Measurements from ENCODE around the gene UTP18. TPM values are rescaled to one million over a fixed set of nuclear protein-coding genes. Genes with fewer than 3 reads are reported as not detected.
A peak's percentile ranks its signal among the peaks of the same experiment; 100 is the strongest.
"Not testable (repeated sequence)": the region's sequence is repeated elsewhere in the genome, so short reads cannot be mapped to it uniquely, and the experiment has no call there.

UTP18 gene
- total and polyA plus RNA-seq, 5 donors, result 6.8 to 13.6 (median 8.4) TPM

GRCh38 chr17:51287412-51287811 lies 27.1 kb downstream of the UTP18 start:
- no peaks in the 10 kb centered on the region for H3K9me3 ChIP-seq (ENCODE audit: control insufficient read depth, low read length)
- WGBS, result 98% methylated on average over 1 of the region's 1 CpG
- no peaks in the 10 kb centered on the region for H3K4me1 ChIP-seq (ENCODE audit: control insufficient read depth, insufficient read depth, low read length)
- no peak overlapping the region for H3K4me3 ChIP-seq (ENCODE audit: low read length)
- ATAC-seq (no peak), DNase-seq (no peak)
- intact Hi-C loops (cut with DNase I), result no loop called here
- H3K27me3 ChIP-seq (ENCODE audit: control insufficient read depth, insufficient read depth), result no peaks in the 10 kb centered on the region
- H3K27ac ChIP-seq (ENCODE audit: low read length), result no peak overlapping the region

DNA sequence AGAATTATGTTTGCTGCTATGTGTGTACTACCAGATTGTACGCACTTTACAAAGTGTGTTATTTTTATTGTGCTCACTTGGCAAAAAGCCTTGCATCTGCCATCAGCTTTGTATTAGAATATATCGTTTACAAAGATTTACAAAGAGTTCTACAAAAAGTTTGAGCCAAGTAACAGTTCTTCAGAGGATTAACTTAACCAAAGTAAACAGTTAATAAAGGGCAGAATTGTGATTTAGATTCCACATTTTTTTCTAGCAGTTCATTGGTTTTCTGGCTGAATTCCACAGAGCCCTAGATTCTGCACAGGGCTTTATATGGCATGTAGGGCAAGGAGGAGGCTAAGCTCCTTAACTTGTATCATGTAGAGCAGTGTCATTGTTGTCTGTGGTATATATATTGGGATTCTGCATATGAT lies 29.4 kb downstream of the UTP18 start:
- WGBS, result 60% methylated on average over 2 of the region's 2 CpGs
- ATAC-seq (no peak), DNase-seq (no peak)
- H3K4me1 ChIP-seq (ENCODE audit: control insufficient read depth, insufficient read depth, low read length), result no peaks in the 10 kb centered on the region
- H3K27me3 ChIP-seq (ENCODE audit: control insufficient read depth, insufficient read depth), result no peaks in the 10 kb centered on the region
- H3K27ac ChIP-seq (ENCODE audit: low read length), result no peak overlapping the region
- no peaks in the 10 kb centered on the region for H3K9me3 ChIP-seq (ENCODE audit: control insufficient read depth, low read length)
- intact Hi-C loops (cut with DNase I), result loop anchor here in 1 of 4 donors (10.0 kb wide), 2 partner anchors 245 to 825 kb away; no protein-coding TSS in a partner anchor
- no peak overlapping the region for H3K4me3 ChIP-seq (ENCODE audit: low read length)

DNA sequence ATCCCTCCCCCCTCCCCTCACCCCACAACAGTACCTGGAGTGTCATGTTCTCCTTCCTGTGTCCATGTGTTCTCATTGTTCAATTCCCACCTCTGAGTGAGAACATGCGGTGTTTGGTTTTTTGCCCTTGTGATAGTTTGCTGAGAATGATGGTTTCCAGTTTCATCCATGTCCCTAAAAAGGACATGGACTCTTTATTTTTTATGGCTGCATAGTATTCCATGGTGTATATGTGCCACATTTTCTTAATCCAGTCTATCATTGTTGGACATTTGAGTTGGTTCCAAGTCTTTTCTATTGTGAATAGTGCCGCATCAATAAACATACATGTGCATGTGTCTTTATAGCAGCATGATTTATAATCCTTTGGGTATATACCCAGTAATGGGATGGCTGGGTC lies 34.0 kb downstream of the UTP18 start:
- ATAC-seq; H3K9me3 ChIP-seq (ENCODE audit: control insufficient read depth, low read length); DNase-seq; H3K4me1 ChIP-seq (ENCODE audit: control insufficient read depth, insufficient read depth, low read length); H3K4me3 ChIP-seq (ENCODE audit: low read length); H3K27me3 ChIP-seq (ENCODE audit: control insufficient read depth, insufficient read depth); H3K27ac ChIP-seq (ENCODE audit: low read length): not testable (repeated sequence)
- over 99% methylated on average over 2 of the region's 2 CpGs for WGBS
- intact Hi-C loops (cut with DNase I), result loop anchor here in 1 of 4 donors (10.0 kb wide), 2 partner anchors 240 to 820 kb away; no protein-coding TSS in a partner anchor

DNA sequence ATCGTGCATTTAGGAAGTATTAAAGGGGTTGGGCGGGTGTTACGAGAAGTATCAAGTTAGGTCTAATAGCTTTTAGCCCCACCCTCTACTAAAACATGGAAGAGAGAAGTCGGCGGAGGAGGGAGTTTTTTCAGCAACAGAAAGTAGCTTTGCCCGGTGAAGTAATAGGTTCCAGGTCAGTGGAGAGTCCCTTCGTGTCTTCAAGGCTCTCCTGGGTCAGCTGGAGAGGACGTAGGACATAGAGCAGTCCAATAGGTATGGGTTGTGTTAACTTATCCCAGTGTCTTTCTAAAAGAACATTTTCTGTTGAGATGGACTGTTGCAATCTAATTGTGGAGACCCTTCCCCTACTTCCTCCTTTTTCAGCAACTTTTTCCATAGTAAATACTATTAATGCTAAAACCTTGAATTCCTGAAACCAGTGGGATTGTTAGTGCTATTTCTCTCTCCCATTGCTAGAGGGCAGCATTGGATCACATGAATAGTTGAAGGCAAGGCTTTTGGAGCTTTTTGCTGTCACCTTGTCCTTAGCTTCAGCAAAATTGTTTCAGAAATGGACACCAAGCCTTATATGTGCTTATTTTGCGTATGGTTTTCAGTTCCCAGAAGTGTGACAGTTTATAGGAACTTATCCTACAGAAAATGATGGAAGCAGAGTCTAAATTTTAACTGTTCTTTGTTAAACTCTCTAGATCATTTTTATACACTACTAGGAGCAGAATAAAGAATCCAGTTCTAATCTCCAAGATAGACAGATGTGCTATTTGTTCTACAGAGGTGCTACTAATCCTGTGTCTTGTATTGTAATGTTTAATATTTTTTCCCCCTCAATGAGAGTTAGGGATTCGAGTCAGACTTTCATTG lies 38.4 kb downstream of the UTP18 start:
- H3K27me3 ChIP-seq (ENCODE audit: control insufficient read depth, insufficient read depth), result no peaks in the 10 kb centered on the region
- H3K4me3 ChIP-seq (ENCODE audit: low read length), result no peak overlapping the region
- no peaks in the 10 kb centered on the region for H3K9me3 ChIP-seq (ENCODE audit: control insufficient read depth, low read length)
- peak in 1 of 2 donors; percentile 22 for ATAC-seq
- intact Hi-C loops (cut with DNase I), result loop anchor here in 1 of 4 donors (10.0 kb wide), 2 partner anchors 236 to 816 kb away; no protein-coding TSS in a partner anchor
- H3K4me1 ChIP-seq (ENCODE audit: control insufficient read depth, insufficient read depth, low read length), result no peaks in the 10 kb centered on the region
- no peak overlapping the region for H3K27ac ChIP-seq (ENCODE audit: low read length)
- WGBS, result 56% methylated on average over 10 of the region's 10 CpGs
- no peak for DNase-seq

GRCh38 chr17:51299859-51300258 lies 39.5 kb downstream of the UTP18 start:
- Histone ChIP-seq H3K4me3 (ENCODE audit: low read length) (no peak overlapping the region), H3K9me3 (ENCODE audit: control insufficient read depth, low read length) (no peaks in the 10 kb centered on the region), H3K4me1 (ENCODE audit: control insufficient read depth, insufficient read depth, low read length) (no peaks in the 10 kb centered on the region), H3K27ac (ENCODE audit: low read length) (no peak overlapping the region), H3K27me3 (ENCODE audit: control insufficient read depth, insufficient read depth) (no peaks in the 10 kb centered on the region)
- intact Hi-C loops (cut with DNase I), result loop anchor here in 1 of 4 donors (10.0 kb wide), 2 partner anchors 235 to 815 kb away; no protein-coding TSS in a partner anchor
- no peak for ATAC-seq
- 89% methylated on average over 4 of the region's 4 CpGs for WGBS
- no peak for DNase-seq

- no peaks in the 10 kb centered on the region for H3K9me3 ChIP-seq (ENCODE audit: control insufficient read depth, low read length)
- no peak overlapping the region for H3K27ac ChIP-seq (ENCODE audit: low read length)
- DNase-seq, result no peak
- WGBS, result 90% methylated on average over 9 of the region's 9 CpGs
- intact Hi-C loops (cut with DNase I), result no loop called here
- H3K4me3 ChIP-seq (ENCODE audit: low read length), result no peak overlapping the region
- no peaks in the 10 kb centered on the region for H3K4me1 ChIP-seq (ENCODE audit: control insufficient read depth, insufficient read depth, low read length)
- no peaks in the 10 kb centered on the region for H3K27me3 ChIP-seq (ENCODE audit: control insufficient read depth, insufficient read depth)
- no peak for ATAC-seq
Observed at GRCh38 chr17:51305182-51305581, 44.8 kb downstream of the UTP18 start.

DNA sequence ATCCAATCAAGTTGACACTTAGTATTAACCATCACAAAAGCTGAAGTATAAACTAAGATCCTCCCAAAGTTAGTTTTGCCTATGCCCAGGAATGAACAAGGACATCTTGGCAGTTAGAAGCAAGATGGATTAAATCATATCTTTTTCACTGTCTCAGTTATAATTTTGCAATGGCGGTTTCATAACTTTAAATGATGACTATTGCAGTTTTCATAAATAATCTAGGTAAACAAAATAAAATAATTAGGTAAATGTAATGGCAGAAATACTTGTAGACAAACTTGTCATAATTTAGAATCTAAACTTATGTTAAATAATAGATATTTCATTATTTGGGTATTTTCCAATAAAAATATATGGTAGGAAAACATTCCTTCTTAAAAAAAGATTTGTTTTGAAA lies 51.7 kb downstream of the UTP18 start:
- intact Hi-C loops (cut with DNase I); H3K4me3 ChIP-seq (ENCODE audit: low read length); H3K27ac ChIP-seq (ENCODE audit: low read length); H3K9me3 ChIP-seq (ENCODE audit: control insufficient read depth, low read length); H3K27me3 ChIP-seq (ENCODE audit: control insufficient read depth, insufficient read depth); DNase-seq; ATAC-seq; H3K4me1 ChIP-seq (ENCODE audit: control insufficient read depth, insufficient read depth, low read length): not testable (repeated sequence)
- WGBS, result 94% methylated on average over 1 of the region's 1 CpG

DNA sequence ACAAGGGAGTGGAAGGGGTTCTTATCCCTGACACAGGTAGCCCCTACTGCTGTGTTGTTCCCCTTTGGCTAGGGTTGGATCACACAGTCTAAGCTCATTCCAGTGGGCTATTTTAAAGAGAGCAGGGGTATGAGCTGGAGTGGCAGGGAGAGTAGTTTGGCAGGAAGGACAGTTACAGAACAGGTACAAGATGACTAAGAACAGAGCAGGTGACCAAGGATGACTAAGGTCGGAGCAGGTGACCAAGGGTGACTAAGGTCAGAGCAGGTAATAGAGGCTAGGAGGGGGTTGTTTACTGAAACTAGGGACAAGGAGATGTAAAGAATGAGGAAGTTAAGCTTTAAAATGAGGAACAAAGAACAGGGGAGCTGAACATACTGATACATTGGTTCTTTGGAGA lies 58.8 kb downstream of the UTP18 start:
- Histone ChIP-seq H3K4me3 (ENCODE audit: low read length) (no peak overlapping the region), H3K27me3 (ENCODE audit: control insufficient read depth, insufficient read depth) (no peaks in the 10 kb centered on the region), H3K9me3 (ENCODE audit: control insufficient read depth, low read length) (no peaks in the 10 kb centered on the region), H3K4me1 (ENCODE audit: control insufficient read depth, insufficient read depth, low read length) (no peaks in the 10 kb centered on the region), H3K27ac (ENCODE audit: low read length) (no peak overlapping the region)
- DNase-seq, result no peak
- ATAC-seq, result no peak
- WGBS, result 90% methylated on average over 1 of the region's 1 CpG
- intact Hi-C loops (cut with DNase I), result no loop called here

GRCh38 chr17:51322390-51323029 lies 62.2 kb downstream of the UTP18 start:
- H3K27ac ChIP-seq (ENCODE audit: low read length), result no peak overlapping the region
- no peak overlapping the region for H3K4me3 ChIP-seq (ENCODE audit: low read length)
- no peaks in the 10 kb centered on the region for H3K9me3 ChIP-seq (ENCODE audit: control insufficient read depth, low read length)
- intact Hi-C loops (cut with DNase I), result no loop called here
- peak in 1 of 2 donors; percentile 42 for ATAC-seq
- DNase-seq, result no peak
- 19% methylated on average over 3 of the region's 3 CpGs for WGBS
- no peaks in the 10 kb centered on the region for H3K27me3 ChIP-seq (ENCODE audit: control insufficient read depth, insufficient read depth)
- H3K4me1 ChIP-seq (ENCODE audit: control insufficient read depth, insufficient read depth, low read length), result no peaks in the 10 kb centered on the region

GRCh38 chr17:51325471-51325870 lies 65.1 kb downstream of the UTP18 start:
- 79% methylated on average over 7 of the region's 7 CpGs for WGBS
- ATAC-seq (no peak), DNase-seq (no peak)
- no peak overlapping the region for H3K4me3 ChIP-seq (ENCODE audit: low read length)
- H3K27me3 ChIP-seq (ENCODE audit: control insufficient read depth, insufficient read depth), result no peaks in the 10 kb centered on the region
- H3K9me3 ChIP-seq (ENCODE audit: control insufficient read depth, low read length), result no peaks in the 10 kb centered on the region
- H3K4me1 ChIP-seq (ENCODE audit: control insufficient read depth, insufficient read depth, low read length), result no peaks in the 10 kb centered on the region
- no peak overlapping the region for H3K27ac ChIP-seq (ENCODE audit: low read length)
- intact Hi-C loops (cut with DNase I), result no loop called here

DNA sequence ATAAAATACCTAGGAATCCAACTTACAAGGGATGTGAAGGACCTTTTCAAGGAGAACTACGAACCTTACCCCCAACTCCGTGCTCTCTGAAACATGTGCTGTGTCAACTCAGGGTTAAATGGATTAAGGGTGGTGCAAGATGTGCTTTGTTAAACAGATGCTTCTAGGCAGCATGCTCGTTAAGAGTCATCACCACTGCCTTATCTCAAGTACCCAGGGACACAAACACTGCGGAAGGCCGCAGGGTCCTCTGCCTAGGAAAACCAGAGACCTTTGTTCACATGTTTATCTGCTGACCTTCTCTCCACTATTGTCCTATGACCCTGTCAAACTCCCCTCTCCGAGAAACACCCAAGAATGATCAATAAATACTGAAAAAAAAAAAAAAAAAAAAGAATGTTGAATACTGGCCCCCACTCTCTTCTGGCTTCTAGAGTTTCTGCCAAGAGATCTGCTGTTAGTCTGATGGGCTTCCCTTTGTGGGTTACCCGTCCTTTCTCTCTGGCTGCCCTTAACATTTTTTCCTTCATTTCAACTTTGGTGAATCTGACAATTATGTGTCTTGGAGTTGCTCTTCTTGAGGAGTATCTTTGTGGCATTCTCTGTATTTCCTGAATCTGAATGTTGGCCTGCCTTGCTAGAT lies 70.6 kb downstream of the UTP18 start:
- ATAC-seq; DNase-seq; H3K27me3 ChIP-seq (ENCODE audit: control insufficient read depth, insufficient read depth); H3K4me1 ChIP-seq (ENCODE audit: control insufficient read depth, insufficient read depth, low read length); H3K27ac ChIP-seq (ENCODE audit: low read length); H3K9me3 ChIP-seq (ENCODE audit: control insufficient read depth, low read length); intact Hi-C loops (cut with DNase I); H3K4me3 ChIP-seq (ENCODE audit: low read length): not testable (repeated sequence)
- WGBS, result 32% methylated on average over 7 of the region's 7 CpGs

Data from right cardiac atrium (tissue), 5 donors.